GM21526 (cell line): ENCODE measurements around the gene ATP6V1E1.

Experiments used
- ATAC-seq: cut with Tn5 transposase; IDR thresholded peaks from one replicate; pipeline ENCODE4 v1.9.1; 2021; ENCODE audit warnings: moderate library complexity; ENCODE audit not compliant: unreplicated experiment, low FRiP score

Gene ATP6V1E1

GRCh38 chr22:17634696-17635095 is 6.1 kb upstream of the ATP6V1E1 start:
- no peak for ATAC-seq

- no peak for ATAC-seq
Observed at GRCh38 chr22:17633998-17634323, 5.4 kb upstream of the ATP6V1E1 start.

DNA sequence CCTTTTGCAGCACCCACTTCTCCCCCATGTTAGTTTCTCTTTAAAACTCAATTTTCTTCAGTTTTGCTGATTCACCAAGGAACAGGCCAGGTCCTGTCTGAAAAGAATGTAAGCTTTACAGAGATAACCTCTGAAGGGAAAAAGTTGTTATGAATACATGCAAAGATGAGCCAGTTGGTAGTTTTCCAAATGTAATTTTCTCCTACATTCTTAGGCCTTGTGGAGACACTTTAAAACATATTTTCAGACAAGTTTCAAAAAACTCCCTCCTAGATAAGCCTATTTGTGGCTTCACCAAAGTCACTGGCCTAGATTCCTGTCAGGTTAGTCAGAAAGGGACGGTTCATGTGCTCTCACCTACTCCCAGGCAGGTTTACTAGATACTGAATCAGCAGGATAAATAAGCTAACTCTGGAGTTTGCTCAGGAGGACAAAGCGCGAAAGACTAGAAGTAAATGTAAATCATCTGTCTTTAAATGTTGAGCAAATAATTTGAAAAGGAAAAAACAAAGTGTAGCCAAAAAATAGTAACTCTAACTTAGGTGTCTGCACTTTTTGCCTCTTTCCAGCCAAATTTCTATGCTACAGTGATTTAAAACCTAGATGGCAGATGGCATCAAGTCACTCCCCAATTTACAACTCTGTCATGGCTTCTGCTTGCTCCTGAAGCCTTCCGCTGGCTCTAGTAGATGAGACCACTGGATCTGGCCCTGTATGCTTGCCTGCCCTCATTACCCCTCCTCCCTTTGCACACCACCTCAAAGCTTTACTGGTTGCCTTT is 4.9 kb upstream of the ATP6V1E1 start:
- ATAC-seq: no peak

DNA sequence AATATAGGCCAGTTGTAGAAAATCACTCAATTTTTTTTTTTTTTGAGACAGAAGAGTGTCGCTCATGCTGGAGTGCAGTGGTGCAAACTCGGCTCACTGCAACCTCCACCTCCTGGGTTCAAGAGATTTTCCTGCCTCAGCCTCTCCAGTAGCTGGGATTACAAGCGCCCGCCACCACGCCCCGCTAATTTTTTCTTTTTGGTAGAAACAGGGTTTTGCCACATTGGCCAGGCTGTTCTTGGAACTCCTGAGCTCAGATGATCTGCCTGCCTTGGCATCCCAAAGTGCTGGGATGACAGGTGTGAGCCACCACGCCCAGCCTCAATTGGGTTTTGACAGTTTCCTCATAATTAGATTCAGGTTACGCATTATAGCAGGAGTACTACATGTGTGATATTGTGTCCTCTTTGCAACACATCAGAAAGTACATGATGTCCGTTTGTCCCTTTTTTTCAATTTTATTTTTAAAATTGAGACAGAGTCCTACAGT is 2.6 kb upstream of the ATP6V1E1 start:
- no peak for ATAC-seq

DNA sequence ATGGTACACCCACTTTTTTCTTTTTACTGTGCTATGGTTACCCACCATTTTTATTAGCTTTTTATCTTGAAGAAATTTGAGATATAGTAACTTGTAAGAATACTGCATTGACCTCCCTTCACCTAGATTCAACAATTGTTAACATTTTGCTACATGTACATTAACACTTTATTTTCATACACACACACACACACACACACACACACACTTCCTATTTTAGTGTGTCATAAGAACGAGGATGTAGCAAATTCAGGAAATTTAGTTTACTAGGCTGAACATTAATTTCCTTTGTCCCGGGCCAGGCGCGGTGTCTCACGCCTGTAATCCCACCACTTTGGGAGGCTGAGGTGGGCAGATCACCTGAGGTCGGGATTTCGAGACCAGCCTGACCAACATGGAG is 1.1 kb upstream of the ATP6V1E1 start:
- ATAC-seq: no peak

- no peak for ATAC-seq
Observed at GRCh38 chr22:17629173-17629489, 582 bp upstream of the ATP6V1E1 start.

- no peak for ATAC-seq
Observed at GRCh38 chr22:17627961-17628405, 566 bp downstream of the ATP6V1E1 start.

DNA sequence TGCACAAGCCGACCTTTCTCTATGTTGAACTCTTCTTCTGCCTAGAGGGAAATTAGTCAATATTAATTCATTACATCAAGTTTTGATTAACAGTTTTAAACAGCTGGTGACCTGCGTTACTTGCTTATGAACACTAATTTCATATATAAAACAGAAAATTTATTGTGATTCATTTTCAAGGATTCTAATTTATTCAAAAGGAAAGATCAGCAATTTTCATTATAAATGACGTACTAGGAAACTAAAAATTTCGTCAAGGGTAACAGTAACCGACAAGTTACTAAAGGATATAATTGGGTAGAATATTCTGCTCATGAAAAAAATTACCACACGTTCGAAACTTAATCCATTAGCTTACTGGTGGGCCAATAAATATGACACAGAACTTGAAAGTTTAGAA is 15.3 kb downstream of the ATP6V1E1 start:
- ATAC-seq: no peak

- ATAC-seq: no peak
Observed at GRCh38 chr22:17612057-17612456, 16.5 kb downstream of the ATP6V1E1 start.

GRCh38 chr22:17607891-17608521 is 20.5 kb downstream of the ATP6V1E1 start:
- ATAC-seq: no peak

DNA sequence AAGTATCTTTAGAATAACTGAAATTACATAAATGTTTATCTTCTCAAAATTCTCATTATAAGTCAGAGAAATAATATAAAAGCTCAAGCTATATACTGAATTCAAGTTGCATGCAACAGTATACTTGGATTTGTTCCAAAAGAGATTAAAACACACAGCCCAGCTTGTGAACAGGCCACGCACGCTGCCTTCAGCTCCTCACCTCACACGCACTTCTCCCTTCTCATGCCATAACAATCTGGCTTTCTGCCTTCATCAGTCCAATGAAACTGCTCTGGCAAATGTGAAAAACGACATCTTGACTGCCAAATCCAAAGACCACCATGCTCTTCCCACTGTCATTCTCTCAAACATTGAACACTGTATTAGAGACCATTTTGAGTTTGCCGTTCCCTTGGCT is 22.1 kb downstream of the ATP6V1E1 start:
- no peak for ATAC-seq

GRCh38 chr22:17603668-17604067 is 24.9 kb downstream of the ATP6V1E1 start:
- ATAC-seq: no peak

- no peak for ATAC-seq
Observed at GRCh38 chr22:17601031-17601430, 27.5 kb downstream of the ATP6V1E1 start.

- ATAC-seq: no peak
Observed at GRCh38 chr22:17598318-17598717, 30.2 kb downstream of the ATP6V1E1 start.

- no peak for ATAC-seq
Observed at GRCh38 chr22:17597217-17597616, 31.3 kb downstream of the ATP6V1E1 start.

- ATAC-seq: no peak
Observed at GRCh38 chr22:17596226-17596625, 32.3 kb downstream of the ATP6V1E1 start.

- no peak for ATAC-seq
Observed at GRCh38 chr22:17592201-17592600, 36.3 kb downstream of the ATP6V1E1 start.

GRCh38 chr22:17590586-17590985 is 38.0 kb downstream of the ATP6V1E1 start:
- ATAC-seq: no peak

GRCh38 chr22:17589810-17590375 is 38.7 kb downstream of the ATP6V1E1 start:
- no peak for ATAC-seq

GRCh38 chr22:17588606-17589005 is 39.9 kb downstream of the ATP6V1E1 start:
- ATAC-seq: no peak

GRCh38 chr22:17587629-17588028 is 40.9 kb downstream of the ATP6V1E1 start:
- ATAC-seq: no peak
